AG10803 (cell line): Measurements from ENCODE around the gene MRPS27.

Experiments used
- DNase-seq: peaks from one replicate; pipeline ENCODE4 v3.0.0; 2010; ENCODE audit warnings: low read depth
- H3K4me3 ChIP-seq: 2 replicates; pipeline ENCODE4 v1.5.1; 2011; ENCODE audit warnings: mild to moderate bottlenecking, low read length, control low read depth
- CTCF ChIP-seq: conservative IDR thresholded peaks from 2 replicates; pipeline ENCODE4 v1.5.1; 2011; ENCODE audit warnings: mild to moderate bottlenecking, low read length, control low read depth, inconsistent platforms

The MRPS27 gene

GRCh38 chr5:72283358-72283757, 36.7 kb downstream of the MRPS27 start:
- no peak overlapping the region for H3K4me3 ChIP-seq
- TF ChIP-seq CTCF: no peak
- DNase-seq: no peak

- TF ChIP-seq CTCF: no peak
- DNase-seq: peak; percentile 20
- H3K4me3 ChIP-seq: no peak overlapping the region
Measured at GRCh38 chr5:72282878-72283277, 37.2 kb downstream of the MRPS27 start.

GRCh38 chr5:72281764-72282499, 38.1 kb downstream of the MRPS27 start:
- no peak for TF ChIP-seq CTCF
- no peak overlapping the region for H3K4me3 ChIP-seq
- DNase-seq: peak; percentile 92

- DNase-seq: no peak
- H3K4me3 ChIP-seq: no peak overlapping the region
- TF ChIP-seq CTCF: no peak
Measured at GRCh38 chr5:72281430-72281763, 38.6 kb downstream of the MRPS27 start.

GRCh38 chr5:72280581-72281069, 39.4 kb downstream of the MRPS27 start:
- DNase-seq: peak; percentile 68
- no peak overlapping the region for H3K4me3 ChIP-seq
- peak; percentile 86 for TF ChIP-seq CTCF

GRCh38 chr5:72276219-72276752, 43.8 kb downstream of the MRPS27 start:
- DNase-seq: no peak
- H3K4me3 ChIP-seq: no peak overlapping the region
- TF ChIP-seq CTCF: no peak

GRCh38 chr5:72273547-72273946, 46.5 kb downstream of the MRPS27 start:
- no peak for TF ChIP-seq CTCF
- no peak for DNase-seq
- no peak overlapping the region for H3K4me3 ChIP-seq
